ENCODE results near the gene RNASE8.

The RNASE8 gene

GRCh38 chr14:21072781-21073339 is 15.2 kb downstream of the RNASE8 start:
- no peak for DNase-seq (ENCODE audit: low read depth, low spot score)

GRCh38 chr14:21073921-21074320 is 16.3 kb downstream of the RNASE8 start:
- no peak for DNase-seq (ENCODE audit: low read depth, low spot score)

- no peak for DNase-seq (ENCODE audit: low read depth, low spot score)
Observed at GRCh38 chr14:21074398-21075272, 17.0 kb downstream of the RNASE8 start.

GRCh38 chr14:21075719-21076437 is 18.3 kb downstream of the RNASE8 start:
- no peak for DNase-seq (ENCODE audit: low read depth, low spot score)

GRCh38 chr14:21077672-21078071 is 20.1 kb downstream of the RNASE8 start:
- no peak for DNase-seq (ENCODE audit: low read depth, low spot score)

GRCh38 chr14:21078287-21078686 is 20.7 kb downstream of the RNASE8 start:
- no peak for DNase-seq (ENCODE audit: low read depth, low spot score)

- no peak for DNase-seq (ENCODE audit: low read depth, low spot score)
Observed at GRCh38 chr14:21078726-21079125, 21.1 kb downstream of the RNASE8 start.

- no peak for DNase-seq (ENCODE audit: low read depth, low spot score)
Observed at GRCh38 chr14:21081521-21082142, 24.0 kb downstream of the RNASE8 start.

GRCh38 chr14:21083565-21084325 is 26.1 kb downstream of the RNASE8 start:
- no peak for DNase-seq (ENCODE audit: low read depth, low spot score)

- DNase-seq (ENCODE audit: low read depth, low spot score), result no peak
Observed at GRCh38 chr14:21084396-21084795, 26.8 kb downstream of the RNASE8 start.

- no peak for DNase-seq (ENCODE audit: low read depth, low spot score)
Observed at GRCh38 chr14:21084998-21085853, 27.6 kb downstream of the RNASE8 start.

- DNase-seq (ENCODE audit: low read depth, low spot score), result no peak
Observed at GRCh38 chr14:21086908-21087293, 29.3 kb downstream of the RNASE8 start.

GRCh38 chr14:21087294-21088091 is 29.9 kb downstream of the RNASE8 start:
- no peak for DNase-seq (ENCODE audit: low read depth, low spot score)

GRCh38 chr14:21088687-21089086 is 31.1 kb downstream of the RNASE8 start:
- no peak for DNase-seq (ENCODE audit: low read depth, low spot score)

- no peak for DNase-seq (ENCODE audit: low read depth, low spot score)
Observed at GRCh38 chr14:21089271-21089670, 31.6 kb downstream of the RNASE8 start.

- no peak for DNase-seq (ENCODE audit: low read depth, low spot score)
Observed at GRCh38 chr14:21089877-21090193, 32.2 kb downstream of the RNASE8 start.

- DNase-seq (ENCODE audit: low read depth, low spot score), result no peak
Observed at GRCh38 chr14:21090194-21090939, 32.7 kb downstream of the RNASE8 start.

GRCh38 chr14:21090940-21091663 is 33.5 kb downstream of the RNASE8 start:
- no peak for DNase-seq (ENCODE audit: low read depth, low spot score)
